GM19455 (cell line): ENCODE measurements around the gene FERMT1.

ENCODE experiments used
- ATAC-seq: cut with Tn5 transposase; IDR thresholded peaks from one replicate; pipeline ENCODE4 v1.9.1; 2021; ENCODE audit not compliant: unreplicated experiment

FERMT1 gene

GRCh38 chr20:6122873-6123648 lies at the start of gene FERMT1:
Gene FERMT1 (minus strand): TSS chr20:6123030. CDS start chr20:6119554, 3,476 bp downstream.
- ATAC-seq: no peak

- ATAC-seq: no peak
Measured at GRCh38 chr20:6169251-6169650, 46.4 kb upstream of the FERMT1 start.

- ATAC-seq: no peak
Measured at GRCh38 chr20:6168204-6168603, 45.4 kb upstream of the FERMT1 start.

GRCh38 chr20:6165346-6165745 lies 42.5 kb upstream of the FERMT1 start:
- no peak for ATAC-seq

DNA sequence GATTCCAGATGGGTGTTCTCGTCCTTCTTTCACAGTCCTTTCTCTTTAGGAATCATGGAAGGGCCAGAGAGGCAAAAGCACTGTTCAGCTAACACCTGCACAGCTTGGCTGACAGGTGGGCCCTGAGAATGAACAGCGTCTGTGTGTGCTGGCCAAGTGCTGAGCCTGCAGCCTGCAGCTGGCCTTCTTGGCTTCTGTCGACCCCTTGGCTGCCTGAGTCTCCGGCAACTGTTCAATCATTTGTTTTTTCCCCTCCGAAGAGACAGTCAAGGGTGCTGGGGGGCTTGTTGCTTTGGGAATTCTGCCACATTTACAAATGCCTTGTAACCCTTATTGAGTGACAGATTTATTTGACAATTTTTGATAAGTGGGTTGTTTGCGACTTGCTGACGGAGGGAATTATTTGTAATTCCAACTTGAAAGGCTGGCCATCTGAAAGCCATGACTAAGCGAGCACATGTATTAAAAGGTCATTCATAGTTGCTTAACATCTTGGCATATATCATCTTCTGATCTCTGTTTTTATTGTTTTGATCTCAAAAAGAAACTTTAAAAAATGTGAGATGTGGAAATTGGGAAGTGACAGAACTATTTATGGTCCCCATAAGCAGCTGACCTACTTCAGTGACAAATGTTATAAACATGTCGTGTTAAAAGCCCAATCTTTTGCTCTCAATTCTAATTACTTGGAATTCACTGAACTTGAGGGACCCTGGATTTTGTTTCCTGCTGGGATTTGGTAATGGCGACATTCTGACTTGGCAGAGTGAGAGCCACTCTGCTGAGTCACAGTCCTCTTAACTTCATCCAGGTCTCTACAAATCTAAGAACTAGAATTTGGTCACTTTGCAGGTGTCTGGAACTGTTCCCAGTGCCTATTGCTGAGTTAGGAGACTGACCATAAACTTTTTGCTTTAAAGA lies 41.9 kb upstream of the FERMT1 start:
- no peak for ATAC-seq

GRCh38 chr20:6160736-6161135 lies 37.9 kb upstream of the FERMT1 start:
- ATAC-seq: no peak

- no peak for ATAC-seq
Measured at GRCh38 chr20:6157345-6157744, 34.5 kb upstream of the FERMT1 start.

- no peak for ATAC-seq
Measured at GRCh38 chr20:6152777-6153176, 29.9 kb upstream of the FERMT1 start.

DNA sequence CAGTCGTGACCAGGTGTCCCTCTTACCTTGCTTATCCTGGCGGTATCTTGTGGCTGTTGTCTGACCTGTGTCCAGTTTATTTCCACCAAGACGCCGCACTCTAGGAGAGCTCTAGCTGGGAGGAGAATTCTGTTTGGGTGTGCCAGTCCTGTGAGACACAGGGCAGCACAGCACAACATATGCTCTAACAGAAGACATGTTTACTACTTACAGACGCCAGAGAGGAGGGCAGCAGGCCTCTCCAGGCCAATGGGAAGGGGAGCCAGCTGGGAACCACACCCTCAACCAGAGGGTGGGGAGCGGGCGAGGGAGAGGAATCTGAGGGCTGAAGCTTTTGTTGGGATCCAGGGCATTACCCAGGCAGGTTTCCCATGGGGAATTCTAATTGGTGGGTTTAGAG lies 25.2 kb upstream of the FERMT1 start:
- ATAC-seq: no peak

GRCh38 chr20:6142348-6142993 lies 19.6 kb upstream of the FERMT1 start:
- peak; percentile 85 for ATAC-seq

GRCh38 chr20:6140947-6141346 lies 18.1 kb upstream of the FERMT1 start:
- ATAC-seq: no peak

- ATAC-seq: no peak
Measured at GRCh38 chr20:6135347-6135746, 12.5 kb upstream of the FERMT1 start.

- ATAC-seq: no peak
Measured at GRCh38 chr20:6134592-6134991, 11.8 kb upstream of the FERMT1 start.

GRCh38 chr20:6130045-6130444 lies 7.2 kb upstream of the FERMT1 start:
- ATAC-seq: no peak

DNA sequence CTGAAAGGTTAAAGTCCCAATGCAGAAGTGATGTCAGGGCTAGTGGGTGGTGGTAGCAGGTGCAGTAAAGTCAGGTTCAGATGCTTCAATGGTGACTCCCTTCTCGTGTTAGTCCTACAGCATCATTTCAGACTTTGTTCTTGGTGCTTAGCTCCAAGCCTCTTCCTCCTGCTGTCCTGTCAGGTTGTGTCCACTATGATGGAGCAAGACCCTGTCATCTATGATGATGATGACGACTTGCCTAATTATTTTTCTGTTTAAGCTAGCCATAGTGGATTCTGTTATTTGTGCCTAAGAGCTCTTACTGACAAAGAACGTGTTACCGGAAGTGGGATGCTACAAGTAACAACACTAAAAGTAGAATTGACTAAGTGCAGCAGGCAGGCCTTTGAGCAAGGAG lies 5.0 kb upstream of the FERMT1 start:
- ATAC-seq: no peak

DNA sequence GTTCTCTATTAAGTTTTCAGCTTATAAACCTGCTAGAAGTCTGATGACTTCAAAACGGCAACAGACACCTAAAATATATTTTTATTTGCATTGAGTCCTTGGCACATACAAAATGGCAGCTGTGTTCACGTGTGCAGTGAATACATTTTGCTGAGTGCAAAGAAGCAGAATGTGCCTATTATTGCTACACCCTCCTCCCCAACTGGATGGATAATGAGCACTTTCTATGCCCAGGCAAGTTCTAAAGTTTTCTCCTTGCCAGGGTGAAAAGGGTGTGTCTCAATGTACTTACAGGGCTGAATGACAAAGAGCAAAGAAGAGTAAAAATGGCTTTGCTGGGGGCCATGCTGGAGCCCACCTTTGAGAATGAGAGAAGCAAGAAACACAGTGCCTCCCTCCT lies 4.0 kb upstream of the FERMT1 start:
- ATAC-seq: no peak

- ATAC-seq: no peak
Measured at GRCh38 chr20:6123649-6124014, 802 bp upstream of the FERMT1 start.

- no peak for ATAC-seq
Measured at GRCh38 chr20:6122111-6122872, 538 bp downstream of the FERMT1 start.

- ATAC-seq: no peak
Measured at GRCh38 chr20:6121504-6121903, 1.3 kb downstream of the FERMT1 start.

- ATAC-seq: no peak
Measured at GRCh38 chr20:6120491-6120988, 2.3 kb downstream of the FERMT1 start.

GRCh38 chr20:6116758-6117157 lies 6.1 kb downstream of the FERMT1 start:
- ATAC-seq: no peak
